Type B pancreatic cell (in vitro differentiated cells): ENCODE results near the gene APOBR. TPM values are rescaled to one million over a fixed set of nuclear protein-coding genes. Genes with fewer than 3 reads are reported as not detected.
A peak's percentile ranks its signal among the peaks of the same experiment; 100 is the strongest.

ENCODE experiments used
- DNase-seq: peaks from one replicate; pipeline ENCODE4 v3.0.0; 2021; ENCODE audit warnings: mixed read lengths; ENCODE audit not compliant: unreplicated experiment; ENCODE audit errors: extremely low spot score
- H3K27ac Mint-ChIP-seq: 2 replicates; pipeline ENCODE4 v1.8.0; 2021; ENCODE audit warnings: mild to moderate bottlenecking, mixed read lengths
- H3K27me3 Mint-ChIP-seq: 2 replicates; pipeline ENCODE4 v1.8.0; 2021; ENCODE audit warnings: mixed read lengths
- H3K36me3 Mint-ChIP-seq: 2 replicates; pipeline ENCODE4 v1.8.0; 2021; ENCODE audit warnings: mixed read lengths
- H3K4me1 Mint-ChIP-seq: one replicate; pipeline ENCODE4 v1.8.0; 2021; ENCODE audit warnings: mixed read lengths; ENCODE audit not compliant: unreplicated experiment
- H3K4me3 Mint-ChIP-seq: 2 replicates; pipeline ENCODE4 v1.8.0; 2021; ENCODE audit warnings: mild to moderate bottlenecking, mixed read lengths
- H3K9me3 Mint-ChIP-seq: 2 replicates; pipeline ENCODE4 v1.8.0; 2021; ENCODE audit warnings: mixed read lengths
- CTCF ChIP-seq: fragments of 200-600 bp; sonication (generic); conservative IDR thresholded peaks from 2 replicates; pipeline ENCODE4 v1.5.0; 2021; ENCODE audit warnings: antibody characterized with exemption, mild to moderate bottlenecking
- total RNA-seq: library from RNA; stranded (reverse); gene quantifications from 2 replicates; pipeline ENCODE4 v1.2.1, GENCODE V29; 2021; ENCODE audit warnings: low replicate concordance

The APOBR gene
- total RNA-seq, 1 donor from 2014 or later, result 0.14 TPM

DNA sequence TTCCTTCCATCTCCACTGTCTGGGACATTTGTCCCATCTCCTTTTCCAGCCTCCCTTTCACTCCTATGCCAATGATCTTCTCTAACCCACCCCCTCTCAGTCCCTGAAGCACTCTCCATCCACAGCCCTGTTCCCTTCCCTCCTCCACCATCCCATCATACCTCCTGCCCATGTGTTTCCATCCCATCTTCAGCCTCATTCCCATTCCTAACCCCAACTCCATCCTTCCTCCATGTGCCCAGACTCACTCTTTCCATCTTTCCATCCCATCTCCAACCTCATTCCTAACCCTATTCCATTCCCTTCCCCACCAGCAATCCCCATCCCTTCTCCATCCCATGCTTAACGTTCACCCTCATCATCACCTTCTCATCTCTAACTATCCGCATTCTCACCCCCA, 7.8 kb downstream of the APOBR start:
- Mint-ChIP-seq H3K9me3 (no peaks in the 10 kb centered on the region), H3K4me1 (no peaks in the 10 kb centered on the region), H3K27ac (no peak overlapping the region), H3K27me3 (peaks cover 5% of the 10 kb centered on the region), H3K4me3 (no peak overlapping the region), H3K36me3 (no peaks in the 10 kb centered on the region)
- no peak for DNase-seq
- TF ChIP-seq CTCF, result no peak

DNA sequence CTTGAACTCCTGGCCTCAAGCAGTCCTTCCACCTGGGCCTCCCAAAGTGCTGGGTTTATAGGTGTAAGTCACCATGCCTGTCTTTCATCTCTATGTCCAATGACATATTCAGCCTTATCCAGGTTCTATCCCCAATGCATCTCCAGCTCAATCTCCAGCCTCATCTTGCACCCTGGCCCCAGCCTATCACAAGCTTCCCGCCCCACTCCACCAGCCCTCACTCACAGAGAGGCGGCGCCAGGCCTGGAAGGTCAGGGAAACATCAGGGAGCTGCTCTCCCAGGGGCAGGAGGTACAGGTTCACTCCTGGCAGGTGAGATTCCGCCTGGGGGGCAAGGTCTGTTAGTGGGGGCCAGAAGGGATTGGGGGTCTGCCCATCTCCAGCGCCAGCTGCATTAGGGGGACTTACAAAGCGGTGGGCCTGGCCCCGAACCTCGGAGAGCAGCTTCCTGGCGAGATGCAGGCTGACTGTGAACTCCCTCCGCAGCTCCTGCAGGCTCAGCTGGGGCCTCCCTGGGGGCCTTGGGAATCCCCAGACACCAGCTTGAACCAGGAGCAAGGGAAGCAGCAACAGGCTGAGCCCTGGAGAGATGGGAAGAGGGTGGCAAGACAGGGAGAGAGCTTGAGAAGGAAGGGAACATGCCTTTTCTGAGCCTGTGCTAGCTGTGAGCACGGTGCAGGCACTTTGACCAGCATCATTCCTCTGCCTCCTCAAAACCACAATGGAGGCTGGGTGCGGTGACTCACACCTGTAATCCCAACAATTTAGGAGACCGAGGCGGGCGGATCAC, 9.2 kb downstream of the APOBR start:
- Mint-ChIP-seq H3K36me3 (no peaks in the 10 kb centered on the region), H3K9me3 (no peaks in the 10 kb centered on the region), H3K27ac (no peak overlapping the region), H3K4me1 (no peaks in the 10 kb centered on the region), H3K27me3 (peaks cover 5% of the 10 kb centered on the region), H3K4me3 (no peak overlapping the region)
- DNase-seq, result no peak
- TF ChIP-seq CTCF, result no peak

DNA sequence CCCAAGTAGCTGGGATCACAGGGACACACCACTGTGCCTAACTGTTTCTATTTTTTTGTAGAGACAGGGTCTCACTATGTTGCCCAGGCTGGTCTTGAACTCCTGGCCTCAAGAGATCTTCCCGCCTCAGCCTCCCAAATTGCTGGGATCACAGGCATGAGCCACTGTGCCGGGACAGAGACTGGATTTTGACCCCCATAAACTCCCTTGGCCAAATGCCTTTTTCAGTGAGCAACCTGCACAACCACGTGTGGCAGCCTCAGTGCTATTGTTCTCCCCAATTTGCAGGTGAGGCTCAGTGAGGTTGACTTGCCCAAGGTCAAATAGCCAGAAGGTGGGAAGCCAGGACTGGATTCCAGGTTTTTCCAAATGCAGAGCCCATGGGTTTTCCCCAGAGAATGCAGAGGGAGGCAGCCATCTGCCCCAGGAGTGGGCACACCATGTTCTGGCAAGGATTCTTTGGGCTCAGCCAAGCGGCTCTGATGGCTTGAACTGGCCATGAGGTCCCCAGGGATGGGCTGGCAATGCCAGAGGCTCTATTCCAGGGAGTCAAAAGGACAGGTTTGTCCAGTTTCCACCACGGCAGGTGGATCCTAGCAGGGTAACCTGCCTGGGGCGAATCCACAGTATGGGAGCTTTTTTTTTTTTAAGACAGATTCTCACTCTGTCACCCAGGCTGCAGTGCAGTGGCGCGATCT, 10.4 kb downstream of the APOBR start:
- no peaks in the 10 kb centered on the region for H3K9me3 Mint-ChIP-seq
- peaks cover 5% of the 10 kb centered on the region for H3K27me3 Mint-ChIP-seq
- no peaks in the 10 kb centered on the region for H3K36me3 Mint-ChIP-seq
- no peak overlapping the region for H3K4me3 Mint-ChIP-seq
- no peak overlapping the region for H3K27ac Mint-ChIP-seq
- no peaks in the 10 kb centered on the region for H3K4me1 Mint-ChIP-seq
- no peak for DNase-seq
- TF ChIP-seq CTCF, result no peak

GRCh38 chr16:28505489-28506137, 11.2 kb downstream of the APOBR start:
- H3K27ac Mint-ChIP-seq, result no peak overlapping the region
- H3K36me3 Mint-ChIP-seq, result no peaks in the 10 kb centered on the region

GRCh38 chr16:28511031-28511430, 16.6 kb downstream of the APOBR start:
- Mint-ChIP-seq H3K4me3 (no peak overlapping the region), H3K4me1 (no peaks in the 10 kb centered on the region), H3K27me3 (peaks cover 5% of the 10 kb centered on the region), H3K27ac (peak overlapping the region; percentile 39), H3K36me3 (no peaks in the 10 kb centered on the region), H3K9me3 (no peaks in the 10 kb centered on the region)
- no peak for DNase-seq
- no peak for TF ChIP-seq CTCF

More at GRCh38 chr16:28505489-28506137, 11.2 kb downstream of the APOBR start:
- H3K9me3 Mint-ChIP-seq, result no peaks in the 10 kb centered on the region
- peaks cover 5% of the 10 kb centered on the region for H3K27me3 Mint-ChIP-seq
- no peaks in the 10 kb centered on the region for H3K4me1 Mint-ChIP-seq
- H3K4me3 Mint-ChIP-seq, result no peak overlapping the region
- TF ChIP-seq CTCF, result no peak
- DNase-seq, result no peak
